Activated CD8-positive, alpha-beta memory T cell treated with anti-CD3 and anti-CD28 coated beads, Interleukin-2, amount 50 U/mL, for 4 hours (primary cell): Measurements from ENCODE around the gene DDX54.

Experiments
- DNase-seq: peaks from one replicate; pipeline ENCODE4 v3.0.0-alpha.2; 2020

Gene DDX54

GRCh38 chr12:113185180-113186032 is at the start of gene DDX54, which contains the start of gene RITA1:
TSS of gene DDX54 (minus strand) at chr12:113185478. CDS start at chr12:113185451, 27 bp downstream.
TSS of gene RITA1 (plus strand) at chr12:113185721. CDS start at chr12:113186747, 1,026 bp downstream.
- DNase-seq, result peak; percentile 80

- no peak for DNase-seq
Observed at GRCh38 chr12:113234483-113234882, 49.2 kb upstream of the DDX54 start.

GRCh38 chr12:113233967-113234366 is 48.7 kb upstream of the DDX54 start:
- DNase-seq, result no peak

GRCh38 chr12:113232840-113233585 is 47.7 kb upstream of the DDX54 start:
- peak; percentile 71 for DNase-seq

GRCh38 chr12:113232089-113232839 is 47.0 kb upstream of the DDX54 start:
- DNase-seq, result no peak

GRCh38 chr12:113231235-113232088 is 46.2 kb upstream of the DDX54 start:
- DNase-seq, result no peak

- no peak for DNase-seq
Observed at GRCh38 chr12:113230315-113231234, 45.3 kb upstream of the DDX54 start.

GRCh38 chr12:113228394-113229028 is 43.2 kb upstream of the DDX54 start:
- no peak for DNase-seq

GRCh38 chr12:113227686-113228391 is 42.6 kb upstream of the DDX54 start:
- no peak for DNase-seq

- no peak for DNase-seq
Observed at GRCh38 chr12:113226696-113227568, 41.7 kb upstream of the DDX54 start.

- DNase-seq, result no peak
Observed at GRCh38 chr12:113224955-113225354, 39.7 kb upstream of the DDX54 start.

- no peak for DNase-seq
Observed at GRCh38 chr12:113222730-113223531, 37.7 kb upstream of the DDX54 start.

GRCh38 chr12:113221997-113222729 is 36.9 kb upstream of the DDX54 start:
- no peak for DNase-seq

- peak; percentile 98 for DNase-seq
Observed at GRCh38 chr12:113221181-113221996, 36.1 kb upstream of the DDX54 start, which contains the start of gene TPCN1. TSS of gene TPCN1 (plus strand) at chr12:113221464. CDS start at chr12:113226853, 5,389 bp downstream.

GRCh38 chr12:113220593-113221180 is 35.4 kb upstream of the DDX54 start:
- no peak for DNase-seq

- no peak for DNase-seq
Observed at GRCh38 chr12:113216027-113216426, 30.7 kb upstream of the DDX54 start.
